DOHH2 (cell line): ENCODE measurements around the gene ACSL5.
A peak's percentile ranks its signal among the peaks of the same experiment; 100 is the strongest.

Source experiments
- H3F3A ChIP-seq: fragments of 200-600 bp; sonication (generic), shearing (Covaris generic); 2 replicates; pipeline ENCODE4 v1.6.0; 2016; ENCODE audit warnings: antibody characterized with exemption, mild to moderate bottlenecking; ENCODE audit not compliant: control insufficient read depth, insufficient read depth
- H3K27ac ChIP-seq: fragments of 200-600 bp; sonication (generic); 2 replicates; pipeline ENCODE4 v1.5.1; 2014; ENCODE audit warnings: low read depth, mild to moderate bottlenecking, low read length, moderate library complexity
- H3K27me3 ChIP-seq: fragments of 200-600 bp; sonication (generic); 2 replicates; pipeline ENCODE4 v1.6.1; 2014; ENCODE audit warnings: mild to moderate bottlenecking, low read length, mixed read lengths; ENCODE audit not compliant: control insufficient read depth
- H3K36me3 ChIP-seq: fragments of 200-600 bp; sonication (generic); 2 replicates; pipeline ENCODE4 v1.6.1; 2014; ENCODE audit warnings: mild to moderate bottlenecking, low read length, moderate library complexity, mixed read lengths; ENCODE audit not compliant: control insufficient read depth
- H3K4me1 ChIP-seq: fragments of 200-600 bp; sonication (generic); 2 replicates; pipeline ENCODE4 v1.6.1; 2014; ENCODE audit warnings: mild to moderate bottlenecking, low read length, mixed read lengths; ENCODE audit not compliant: control insufficient read depth
- H3K4me2 ChIP-seq: fragments of 200-600 bp; sonication (generic); 2 replicates; pipeline ENCODE4 v1.6.0; 2014; ENCODE audit warnings: mild to moderate bottlenecking, low read length, moderate library complexity
- H3K4me3 ChIP-seq: fragments of 200-600 bp; sonication (generic); 2 replicates; pipeline ENCODE4 v1.5.1; 2014; ENCODE audit warnings: mild to moderate bottlenecking, low read length, mixed read lengths
- H3K79me2 ChIP-seq: fragments of 200-600 bp; sonication (generic); 2 replicates; pipeline ENCODE4 v1.6.1; 2014; ENCODE audit warnings: mild to moderate bottlenecking, low read length, mixed read lengths; ENCODE audit not compliant: control insufficient read depth
- H3K9me2 ChIP-seq: fragments of 200-600 bp; sonication (generic); replicated peaks from 2 replicates; pipeline ENCODE4 v1.6.1; 2014; ENCODE audit warnings: mild to moderate bottlenecking, low read length, mixed read lengths; ENCODE audit not compliant: control insufficient read depth
- H3K9me3 ChIP-seq: fragments of 200-600 bp; sonication (generic); 2 replicates; pipeline ENCODE4 v1.6.1; 2014; ENCODE audit warnings: antibody characterized with exemption, low read length, mixed read lengths; ENCODE audit not compliant: control insufficient read depth, insufficient read depth
- H4K20me1 ChIP-seq: fragments of 200-600 bp; sonication (generic); 2 replicates; pipeline ENCODE4 v1.6.0; 2014; ENCODE audit warnings: low read depth, mild to moderate bottlenecking, antibody characterized with exemption, low read length, moderate library complexity; ENCODE audit not compliant: control insufficient read depth, insufficient read depth
- CTCF ChIP-seq: fragments of 200-600 bp; sonication (generic); IDR thresholded peaks from one replicate; pipeline ENCODE4 v1.5.1; 2014; ENCODE audit warnings: antibody characterized with exemption, mild to moderate bottlenecking, low read depth, low read length; ENCODE audit not compliant: poor library complexity, severe bottlenecking
- EZH2phosphoT487 ChIP-seq: fragments of 200-600 bp; sonication (generic); IDR thresholded peaks from 2 replicates; pipeline ENCODE4 v1.6.1; 2017; ENCODE audit warnings: borderline replicate concordance, mild to moderate bottlenecking, antibody characterized with exemption, low read length, moderate library complexity, mixed read lengths

ACSL5 gene

GRCh38 chr10:112442063-112442462, 68.1 kb downstream of the ACSL5 start:
- H3K4me1 ChIP-seq = peaks cover 27% of the 10 kb centered on the region
- H3K9me3 ChIP-seq = no peaks in the 10 kb centered on the region
- peaks cover 9% of the 10 kb centered on the region; the same call in 1 of the 2 replicates for H4K20me1 ChIP-seq
- peaks cover 80% of the 10 kb centered on the region for H3K36me3 ChIP-seq
- 0 out of 2 replicates have a peak, but pooled peaks cover 3% of the 10 kb centered on the region for H3F3A ChIP-seq
- H3K4me3 ChIP-seq = no peak overlapping the region
- TF ChIP-seq EZH2phosphoT487 (no peak), CTCF (no peak)
- no peak overlapping the region for H3K4me2 ChIP-seq
- no peak overlapping the region for H3K27ac ChIP-seq
- H3K27me3 ChIP-seq = no peaks in the 10 kb centered on the region
- H3K9me2 ChIP-seq = no peaks in the 10 kb centered on the region
- H3K79me2 ChIP-seq = peaks cover 40% of the 10 kb centered on the region

- Histone ChIP-seq H3K9me2 (no peaks in the 10 kb centered on the region), H3K36me3 (peaks cover 69% of the 10 kb centered on the region), H3F3A (no peaks in the 10 kb centered on the region), H3K27me3 (no peaks in the 10 kb centered on the region), H3K9me3 (no peaks in the 10 kb centered on the region), H4K20me1 (peaks cover 17% of the 10 kb centered on the region; the same call in 1 of the 2 replicates), H3K79me2 (peaks cover 81% of the 10 kb centered on the region), H3K4me3 (peak overlapping the region; percentile 90), H3K4me2 (peak overlapping the region; percentile 92), H3K4me1 (peaks cover 37% of the 10 kb centered on the region), H3K27ac (peak overlapping the region; percentile 68)
- TF ChIP-seq EZH2phosphoT487 = no peak
- no peak for TF ChIP-seq CTCF
These were observed 72.3 kb downstream of the ACSL5 start for GRCh38 chr10:112446055-112446854.

GRCh38 chr10:112446855-112447619, 73.1 kb downstream of the ACSL5 start, which contains the start of the genes VTI1A and ZDHHC6:
Gene VTI1A, plus strand, starts transcription at chr10:112447215. Its CDS starts 159 bp downstream, at chr10:112447374.
Gene ZDHHC6, minus strand, starts transcription at chr10:112446914. Its CDS starts 1,478 bp downstream, at chr10:112445436.
- H3K4me1 ChIP-seq = peaks cover 37% of the 10 kb centered on the region
- no peaks in the 10 kb centered on the region for H3K27me3 ChIP-seq
- peak within 1 kb of the TSS; percentile 92 for H3K4me2 ChIP-seq
- H3K27ac ChIP-seq = peak within 1 kb of the TSS; percentile 68
- no peaks in the 10 kb centered on the region for H3F3A ChIP-seq
- H3K9me3 ChIP-seq = no peaks in the 10 kb centered on the region
- H3K4me3 ChIP-seq = peak within 1 kb of the TSS; percentile 90
- H4K20me1 ChIP-seq = peaks cover 17% of the 10 kb centered on the region; the same call in 1 of the 2 replicates
- peaks cover 65% of the 10 kb centered on the region for H3K36me3 ChIP-seq
- TF ChIP-seq CTCF (peak; percentile 43), EZH2phosphoT487 (no peak)
- H3K79me2 ChIP-seq = peaks cover 87% of the 10 kb centered on the region
- no peaks in the 10 kb centered on the region for H3K9me2 ChIP-seq
